B cell (primary cell): Measurements from ENCODE around the gene ERCC1. TPM values are rescaled to one million over a fixed set of nuclear protein-coding genes. Genes with fewer than 3 reads are reported as not detected.

Experiments used
- ATAC-seq: fragments of 200-7000 bp; cut with Tn5 transposase; one replicate; pipeline ENCODE4 v1.10.0; 2021; ENCODE audit warnings: low read depth, mild to moderate bottlenecking, moderate number of reproducible peaks, moderate library complexity
- CTCF ChIA-PET: fragments of 350-600 bp; sonication (Branson Sonifier 250); formaldehyde crosslinking; loops from one replicate; lab custom pipeline; 2021; ENCODE audit warnings: antibody characterized with exemption, inconsistent platforms; lab: Charles Lee
- POLR2A ChIA-PET: fragments of 350-600 bp; sonication (Branson Sonifier 250); formaldehyde crosslinking; loops from one replicate; lab custom pipeline; 2021; ENCODE audit warnings: antibody characterized with exemption; lab: Charles Lee
- DNase-seq: peaks from one replicate; pipeline ENCODE4 v3.0.0; 2013
- H2AFZ ChIP-seq: 2 replicates; pipeline ENCODE4 v1.6.1; 2012; ENCODE audit warnings: mild to moderate bottlenecking, low read depth, low read length; ENCODE audit not compliant: insufficient read depth, poor library complexity, severe bottlenecking
- H3K27ac ChIP-seq, 2 donors: 1 replicate in 1 of 2; 2 replicates in 1 of 2; pipeline ENCODE4 v1.5.1; 2012 to 2013; ENCODE audit warnings: low read length in 2 of 2, mild to moderate bottlenecking in 2 of 2, moderate library complexity in 1 of 2
- H3K27me3 ChIP-seq, 4 experiments: fragments of 200-600 bp in 1 of 4; sonication (generic) in 1 of 4; replicated peaks in 1 of 4; 1 replicate in 2 of 4; 2 replicates in 2 of 4; pipeline versions ENCODE4 v1.6.1 to v1.7.0; 2013 to 2016; ENCODE audit warnings: low read length in 3 of 4, mild to moderate bottlenecking in 2 of 4, mixed read lengths in 1 of 4, moderate library complexity in 1 of 4; ENCODE audit not compliant: insufficient read depth in 4 of 4, control insufficient read depth in 3 of 4; ENCODE audit errors: control extremely low read depth in 1 of 4
- H3K36me3 ChIP-seq, 2 experiments: replicated peaks in 1 of 2; 1 replicate in 1 of 2; 2 replicates in 1 of 2; pipeline versions ENCODE4 v1.6.1 to v1.7.1; 2013; ENCODE audit warnings: low read length in 1 of 2; ENCODE audit not compliant: insufficient read depth in 2 of 2, control insufficient read depth in 1 of 2; ENCODE audit errors: control extremely low read depth in 1 of 2, extremely low read depth in 1 of 2
- H3K4me1 ChIP-seq, 2 donors: fragments of 200-600 bp in 1 of 2; sonication (generic) in 1 of 2; 1 replicate in 1 of 2; 2 replicates in 1 of 2; pipeline versions ENCODE4 v1.5.1 to v1.6.1; 2013 to 2017; ENCODE audit warnings: low read length in 2 of 2; ENCODE audit not compliant: control insufficient read depth in 2 of 2, insufficient read depth in 2 of 2
- H3K4me2 ChIP-seq: replicated peaks from 2 replicates; pipeline ENCODE3; 2012; ENCODE audit warnings: mild to moderate bottlenecking, low read depth, low read length; ENCODE audit not compliant: poor library complexity, severe bottlenecking
- H3K4me3 ChIP-seq, 5 experiments: fragments of 200-600 bp in 1 of 5; sonication (generic) in 1 of 5; 1 replicate in 3 of 5; 2 replicates in 2 of 5; pipeline versions ENCODE4 v1.5.1 to v1.7.0; 2011 to 2016; ENCODE audit warnings: low read length in 4 of 5, mild to moderate bottlenecking in 4 of 5, low read depth in 2 of 5, control low read depth in 1 of 5, moderate library complexity in 1 of 5; ENCODE audit not compliant: insufficient read depth in 1 of 5; ENCODE audit errors: control extremely low read depth in 1 of 5, extremely low read depth in 1 of 5
- H3K79me2 ChIP-seq: fragments of 200-600 bp; sonication (generic); one replicate; pipeline ENCODE4 v1.6.0; 2016; ENCODE audit warnings: low read length; ENCODE audit not compliant: control insufficient read depth, insufficient read depth
- H3K9ac ChIP-seq: fragments of 200-600 bp; sonication (generic); 2 replicates; pipeline ENCODE4 v1.6.1; 2017; ENCODE audit warnings: mild to moderate bottlenecking, low read length, moderate library complexity
- H3K9me3 ChIP-seq, 3 donors: one replicate each; pipeline versions ENCODE4 v1.6.1 to v1.7.1; 2013; ENCODE audit warnings: low read length in 2 of 3; ENCODE audit not compliant: control insufficient read depth in 2 of 3, insufficient read depth in 1 of 3; ENCODE audit errors: control extremely low read depth in 1 of 3
- H4K20me1 ChIP-seq: 2 replicates; pipeline ENCODE4 v1.6.0; 2012; ENCODE audit warnings: mild to moderate bottlenecking, low read length; ENCODE audit not compliant: insufficient read depth, control insufficient read depth, poor library complexity, severe bottlenecking
- H3K27ac Mint-ChIP-seq: one replicate; pipeline ENCODE4 v1.8.0; 2021; ENCODE audit warnings: mixed read lengths
- H3K27me3 Mint-ChIP-seq: one replicate; pipeline ENCODE4 v1.8.0; 2021; ENCODE audit warnings: mixed read lengths
- H3K4me1 Mint-ChIP-seq: one replicate; pipeline ENCODE4 v1.8.0; 2021; ENCODE audit warnings: mixed read lengths
- H3K4me3 Mint-ChIP-seq: one replicate; pipeline ENCODE4 v1.8.0; 2021; ENCODE audit warnings: mixed read lengths
- H3K9me3 Mint-ChIP-seq: one replicate; pipeline ENCODE4 v1.8.0; 2022; ENCODE audit warnings: mixed read lengths; ENCODE audit not compliant: insufficient read depth
- EZH2 ChIP-seq: IDR thresholded peaks from 2 replicates; pipeline ENCODE4 v1.6.1; 2012; ENCODE audit warnings: borderline replicate concordance, low read depth, mild to moderate bottlenecking, moderate library complexity, low read length; ENCODE audit not compliant: insufficient read depth, poor library complexity, severe bottlenecking
- WGBS: methylation state at CpG from one replicate; pipeline ENCODE4 v1.1.5; 2013; ENCODE audit warnings: missing lambda C conversion rate; ENCODE audit not compliant: insufficient coverage; 5-methylcytosine and 5-hydroxymethylcytosine counted together
- intact Hi-C: fragments of 100-400 bp; cut with micrococcal nuclease; formaldehyde crosslinking; loops from one replicate; pipeline ENCODE4 v1.10.0; 2022
- polyA plus RNA-seq: library from polyadenylated mRNA; depleted of rRNA; stranded (reverse); fragments of >200 nt; gene quantifications from 2 replicates; pipeline ENCODE4 v1.2.3, GENCODE V29; 2012
- small RNA-seq: library from RNA; depleted of rRNA; stranded (forward); fragments of <200 nt; gene quantifications from one replicate; pipeline ENCODE3, GENCODE V24; 2012; ENCODE audit warnings: low replicate concordance, low read depth; ENCODE audit not compliant: insufficient read length
- total RNA-seq, 2 donors: library from RNA; stranded (reverse); fragments of 120-200 nt in 1 of 2; gene quantifications; 1 replicate in 1 of 2; 2 replicates in 1 of 2; pipeline versions ENCODE4 v1.2.3 to v1.2.4, GENCODE V29; 2013 to 2022
- TF ChIP-seq, protein P1 (sequence below): fragments of 200-600 bp; IDR thresholded peaks from one replicate; pipeline ENCODE4 v1.8.0; 2022; ENCODE audit warnings: antibody characterized with exemption, mild to moderate bottlenecking

The ERCC1 gene
- total and polyA plus RNA-seq, 2 donors (not counting 1 experiment from before 2014, with no cell fraction given), result 75.7 to 81.9 TPM

- no peak overlapping the region for H3K27ac ChIP-seq
- ChIA-PET POLR2A (no interaction called here), CTCF (no interaction called here)
- H3K27me3 ChIP-seq, result no peaks in the 10 kb centered on the region
- no peak overlapping the region for H3K4me3 ChIP-seq
- no peaks in the 10 kb centered on the region for H3K9me3 ChIP-seq
- H3K36me3 ChIP-seq, result peaks cover 1 to 19% of the 10 kb centered on the region in 2 experiments
- DNase-seq (no peak), ATAC-seq (no peak)
- H3K4me1 ChIP-seq, result no peaks in the 10 kb centered on the region
- no peaks in the 10 kb centered on the region for H3K4me1 Mint-ChIP-seq
- WGBS, result 95% methylated on average over 10 of the region's 12 CpGs
- H3K4me2 ChIP-seq, result no peak overlapping the region
- no peaks in the 10 kb centered on the region for H3K9me3 Mint-ChIP-seq
- no peak overlapping the region for H3K27ac Mint-ChIP-seq
- H3K9ac ChIP-seq, result no peak overlapping the region
- no peak overlapping the region for H3K4me3 Mint-ChIP-seq
- no peak overlapping the region for H2AFZ ChIP-seq
- no peaks in the 10 kb centered on the region for H3K79me2 ChIP-seq
- H3K27me3 Mint-ChIP-seq, result no peaks in the 10 kb centered on the region
- no peaks in the 10 kb centered on the region for H4K20me1 ChIP-seq
- TF ChIP-seq, protein P1, sequence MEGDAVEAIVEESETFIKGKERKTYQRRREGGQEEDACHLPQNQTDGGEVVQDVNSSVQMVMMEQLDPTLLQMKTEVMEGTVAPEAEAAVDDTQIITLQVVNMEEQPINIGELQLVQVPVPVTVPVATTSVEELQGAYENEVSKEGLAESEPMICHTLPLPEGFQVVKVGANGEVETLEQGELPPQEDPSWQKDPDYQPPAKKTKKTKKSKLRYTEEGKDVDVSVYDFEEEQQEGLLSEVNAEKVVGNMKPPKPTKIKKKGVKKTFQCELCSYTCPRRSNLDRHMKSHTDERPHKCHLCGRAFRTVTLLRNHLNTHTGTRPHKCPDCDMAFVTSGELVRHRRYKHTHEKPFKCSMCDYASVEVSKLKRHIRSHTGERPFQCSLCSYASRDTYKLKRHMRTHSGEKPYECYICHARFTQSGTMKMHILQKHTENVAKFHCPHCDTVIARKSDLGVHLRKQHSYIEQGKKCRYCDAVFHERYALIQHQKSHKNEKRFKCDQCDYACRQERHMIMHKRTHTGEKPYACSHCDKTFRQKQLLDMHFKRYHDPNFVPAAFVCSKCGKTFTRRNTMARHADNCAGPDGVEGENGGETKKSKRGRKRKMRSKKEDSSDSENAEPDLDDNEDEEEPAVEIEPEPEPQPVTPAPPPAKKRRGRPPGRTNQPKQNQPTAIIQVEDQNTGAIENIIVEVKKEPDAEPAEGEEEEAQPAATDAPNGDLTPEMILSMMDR, result no peak
- no peak for TF ChIP-seq EZH2
- intact Hi-C loops, result no loop called here
Observed at GRCh38 chr19:45358213-45358792, 65.4 kb downstream of the ERCC1 start.

- Histone ChIP-seq H3K27me3 (no peaks in the 10 kb centered on the region), H3K4me2 (no peak overlapping the region), H3K4me3 (no peak overlapping the region), H4K20me1 (no peaks in the 10 kb centered on the region), H2AFZ (no peak overlapping the region), H3K4me1 (no peaks in the 10 kb centered on the region), H3K9ac (no peak overlapping the region), H3K27ac (no peak overlapping the region), H3K36me3 (peaks cover 1 to 13% of the 10 kb centered on the region in 2 experiments), H3K9me3 (no peaks in the 10 kb centered on the region), H3K79me2 (no peaks in the 10 kb centered on the region)
- ChIA-PET CTCF (no interaction called here), POLR2A (no interaction called here)
- WGBS, result 98% methylated on average over 9 of the region's 11 CpGs
- no peak for TF ChIP-seq EZH2
- TF ChIP-seq, protein P1, result no peak
- Mint-ChIP-seq H3K4me1 (no peaks in the 10 kb centered on the region), H3K27ac (no peak overlapping the region), H3K27me3 (no peaks in the 10 kb centered on the region), H3K4me3 (no peak overlapping the region), H3K9me3 (no peaks in the 10 kb centered on the region)
- intact Hi-C loops, result no loop called here
- no peak for ATAC-seq
- no peak for DNase-seq
Observed at GRCh38 chr19:45357445-45357783, 66.3 kb downstream of the ERCC1 start.

Small RNA genes lying within 50 kb of the gene (small RNA-seq; reads per million reads assigned to genes)
- not detected for gene MIR6088

Other genes starting within 250 kb of the ERCC1 start
- 40.3 and 48.2 TPM in 2 replicates for gene TRAPPC6A, start 245.7 kb downstream of the ERCC1 start, total RNA-seq
- gene TRAPPC6A, start 245.7 kb downstream of the ERCC1 start, polyA plus RNA-seq, result 56.0 and 79.0 TPM in 2 replicates
- 21.1 and 31.8 TPM in 2 replicates for gene BLOC1S3, start 245.1 kb downstream of the ERCC1 start, total RNA-seq
- 5.2 and 7.2 TPM in 2 replicates for gene BLOC1S3, start 245.1 kb downstream of the ERCC1 start, polyA plus RNA-seq
- gene EXOC3L2, start 178.5 kb downstream of the ERCC1 start, total RNA-seq, result not detected in 2 replicates
- gene EXOC3L2, start 178.5 kb downstream of the ERCC1 start, polyA plus RNA-seq, result not detected in 2 replicates
- 36.2 and 37.6 TPM in 2 replicates for gene MARK4, start 172.6 kb downstream of the ERCC1 start, total RNA-seq
- gene MARK4, start 172.6 kb downstream of the ERCC1 start, polyA plus RNA-seq, result 11.7 and 13.5 TPM in 2 replicates
- not detected in 2 replicates for gene CKM, start 101.0 kb downstream of the ERCC1 start, total RNA-seq
- not detected in 2 replicates for gene CKM, start 101.0 kb downstream of the ERCC1 start, polyA plus RNA-seq
- not detected in 2 replicates for gene KLC3, start 83.2 kb downstream of the ERCC1 start, total RNA-seq
- not detected in 2 replicates for gene KLC3, start 83.2 kb downstream of the ERCC1 start, polyA plus RNA-seq
- gene ERCC2, start 53.3 kb downstream of the ERCC1 start, total RNA-seq, result 26.5 and 27.6 TPM in 2 replicates
- 15.2 and 20.8 TPM in 2 replicates for gene ERCC2, start 53.3 kb downstream of the ERCC1 start, polyA plus RNA-seq
- 8.8 and 9.2 TPM in 2 replicates for gene PPP1R13L, start 18.8 kb downstream of the ERCC1 start, total RNA-seq
- 6.9 and 7.4 TPM in 2 replicates for gene PPP1R13L, start 18.8 kb downstream of the ERCC1 start, polyA plus RNA-seq
- gene POLR1G, start 17.3 kb downstream of the ERCC1 start, total RNA-seq, result 3.5 and 4.3 TPM in 2 replicates
- 0.79 and 2.1 TPM in 2 replicates for gene POLR1G, start 17.3 kb downstream of the ERCC1 start, polyA plus RNA-seq
- 39.6 and 40.9 TPM in 2 replicates for gene FOSB, start 44.1 kb upstream of the ERCC1 start, total RNA-seq
- gene FOSB, start 44.1 kb upstream of the ERCC1 start, polyA plus RNA-seq, result 1,887 and 2,860 TPM in 2 replicates
- 0.76 and 3.0 TPM in 2 replicates for gene RTN2, start 73.1 kb upstream of the ERCC1 start, total RNA-seq
- gene RTN2, start 73.1 kb upstream of the ERCC1 start, polyA plus RNA-seq, result 1.1 and 2.4 TPM in 2 replicates
- gene PPM1N, start 74.5 kb upstream of the ERCC1 start, total RNA-seq, result 2.6 and 2.7 TPM in 2 replicates
- gene PPM1N, start 74.5 kb upstream of the ERCC1 start, polyA plus RNA-seq, result 6.5 and 6.8 TPM in 2 replicates
- 108 TPM in 2 replicates for gene VASP, start 83.6 kb upstream of the ERCC1 start, total RNA-seq
- gene VASP, start 83.6 kb upstream of the ERCC1 start, polyA plus RNA-seq, result 67.4 and 79.5 TPM in 2 replicates
- gene OPA3, start 160.9 kb upstream of the ERCC1 start, total RNA-seq, result 11.2 and 11.4 TPM in 2 replicates
- gene OPA3, start 160.9 kb upstream of the ERCC1 start, polyA plus RNA-seq, result 6.2 and 7.3 TPM in 2 replicates
- gene GPR4, start 178.3 kb upstream of the ERCC1 start, total RNA-seq, result not detected in 2 replicates
- not detected in 2 replicates for gene GPR4, start 178.3 kb upstream of the ERCC1 start, polyA plus RNA-seq
- gene EML2, start 215.5 kb upstream of the ERCC1 start, total RNA-seq, result 88.5 and 102 TPM in 2 replicates
- gene EML2, start 215.5 kb upstream of the ERCC1 start, polyA plus RNA-seq, result 75.0 and 83.0 TPM in 2 replicates
- 2.3 and 2.9 TPM in 2 replicates for gene GIPR, start 244.3 kb upstream of the ERCC1 start, total RNA-seq
- 0.43 and 2.3 TPM in 2 replicates for gene GIPR, start 244.3 kb upstream of the ERCC1 start, polyA plus RNA-seq